GM23248 (cell line): ENCODE results near the gene TACR3. TPM values are rescaled to one million over a fixed set of nuclear protein-coding genes. Genes with fewer than 3 reads are reported as not detected.

Source experiments
- DNase-seq: peaks from one replicate; pipeline ENCODE4 v3.0.0-alpha.2; 2015
- H2AFZ ChIP-seq: fragments of 200-600 bp; sonication (generic); 2 replicates; pipeline ENCODE4 v1.6.1; 2016; ENCODE audit warnings: antibody characterized with exemption
- H3F3A ChIP-seq: fragments of 200-600 bp; sonication (generic); 2 replicates; pipeline ENCODE4 v1.6.1; 2016; ENCODE audit warnings: mild to moderate bottlenecking, antibody characterized with exemption, mixed run types; ENCODE audit not compliant: insufficient read depth
- H3K27ac ChIP-seq: fragments of 200-600 bp; sonication (generic); 2 replicates; pipeline ENCODE4 v1.5.1; 2016; ENCODE audit warnings: mild to moderate bottlenecking
- H3K27me3 ChIP-seq: fragments of 200-600 bp; sonication (generic); replicated peaks from 2 replicates; pipeline ENCODE4 v1.6.1; 2016; ENCODE audit warnings: mild to moderate bottlenecking; ENCODE audit not compliant: insufficient read depth
- H3K36me3 ChIP-seq: fragments of 200-600 bp; sonication (generic); 2 replicates; pipeline ENCODE4 v1.6.1; 2016; ENCODE audit warnings: low read depth, mild to moderate bottlenecking
- H3K4me1 ChIP-seq: fragments of 200-600 bp; sonication (generic); 2 replicates; pipeline ENCODE4 v1.6.1; 2016; ENCODE audit warnings: mild to moderate bottlenecking; ENCODE audit not compliant: insufficient read depth
- H3K4me2 ChIP-seq: fragments of 200-600 bp; sonication (generic); one replicate; pipeline ENCODE4 v1.6.1; 2016; ENCODE audit warnings: mild to moderate bottlenecking; ENCODE audit not compliant: unreplicated experiment
- H3K4me3 ChIP-seq: fragments of 200-600 bp; sonication (generic); 2 replicates; pipeline ENCODE4 v1.5.1; 2016; ENCODE audit warnings: mild to moderate bottlenecking
- H3K79me2 ChIP-seq: fragments of 200-600 bp; sonication (generic); 2 replicates; pipeline ENCODE4 v1.6.1; 2016; ENCODE audit warnings: mild to moderate bottlenecking; ENCODE audit not compliant: insufficient read depth
- H3K9ac ChIP-seq: fragments of 200-600 bp; sonication (generic); 2 replicates; pipeline ENCODE4 v1.6.1; 2016; ENCODE audit warnings: mild to moderate bottlenecking
- H3K9me2 ChIP-seq: fragments of 200-600 bp; sonication (generic); 2 replicates; pipeline ENCODE4 v1.6.1; 2016; ENCODE audit warnings: mixed run types, mild to moderate bottlenecking, moderate library complexity; ENCODE audit not compliant: insufficient read depth
- H3K9me3 ChIP-seq: fragments of 200-600 bp; sonication (generic); one replicate; pipeline ENCODE4 v1.6.1; 2017; ENCODE audit warnings: low read depth
- H4K20me1 ChIP-seq: fragments of 200-600 bp; sonication (generic); 2 replicates; pipeline ENCODE4 v1.6.0; 2016; ENCODE audit not compliant: insufficient read depth
- EZH2 ChIP-seq: fragments of 200-600 bp; sonication (generic); IDR thresholded peaks from 2 replicates; pipeline ENCODE4 v1.6.1; 2018; ENCODE audit warnings: antibody characterized with exemption, mild to moderate bottlenecking; ENCODE audit not compliant: insufficient read depth, poor library complexity, severe bottlenecking
- EZH2phosphoT487 ChIP-seq: fragments of 200-600 bp; sonication (generic); IDR thresholded peaks from 2 replicates; pipeline ENCODE4 v1.6.1; 2018; ENCODE audit warnings: antibody characterized with exemption, moderate library complexity, mild to moderate bottlenecking, low read depth; ENCODE audit not compliant: insufficient read depth
- WGBS, 2 experiments: methylation state at CpG; one replicate each; pipeline ENCODE4 v1.1.6; 2015 to 2017; ENCODE audit warnings: low lambda C conversion rate in 2 of 2, low coverage in 1 of 2; ENCODE audit errors: missing lambda C conversion rate in 2 of 2; 5-methylcytosine and 5-hydroxymethylcytosine counted together
- in situ Hi-C: fragments of 300-500 bp; cut with MboI; formaldehyde crosslinking; loops from 2 replicates; pipeline ENCODE4 v1.15.0; 2020
- polyA plus RNA-seq: library from polyadenylated mRNA; unstranded; fragments of >200 nt; fragmentation: Nextera tagmentation; extraction: Ambion mirVana; gene quantifications from 2 replicates; pipeline ENCODE4 v1.2.1, GENCODE V29; 2016
- total RNA-seq: library from RNA; depleted of rRNA; stranded (reverse); fragments of >200 nt; shearing (Covaris generic); gene quantifications from 2 replicates; pipeline ENCODE4 v1.2.3, GENCODE V29; 2014; rRNA removed

Gene TACR3, protein sequence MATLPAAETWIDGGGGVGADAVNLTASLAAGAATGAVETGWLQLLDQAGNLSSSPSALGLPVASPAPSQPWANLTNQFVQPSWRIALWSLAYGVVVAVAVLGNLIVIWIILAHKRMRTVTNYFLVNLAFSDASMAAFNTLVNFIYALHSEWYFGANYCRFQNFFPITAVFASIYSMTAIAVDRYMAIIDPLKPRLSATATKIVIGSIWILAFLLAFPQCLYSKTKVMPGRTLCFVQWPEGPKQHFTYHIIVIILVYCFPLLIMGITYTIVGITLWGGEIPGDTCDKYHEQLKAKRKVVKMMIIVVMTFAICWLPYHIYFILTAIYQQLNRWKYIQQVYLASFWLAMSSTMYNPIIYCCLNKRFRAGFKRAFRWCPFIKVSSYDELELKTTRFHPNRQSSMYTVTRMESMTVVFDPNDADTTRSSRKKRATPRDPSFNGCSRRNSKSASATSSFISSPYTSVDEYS
- total RNA-seq (not detected in 2 replicates), polyA plus RNA-seq (not detected in 2 replicates)

DNA sequence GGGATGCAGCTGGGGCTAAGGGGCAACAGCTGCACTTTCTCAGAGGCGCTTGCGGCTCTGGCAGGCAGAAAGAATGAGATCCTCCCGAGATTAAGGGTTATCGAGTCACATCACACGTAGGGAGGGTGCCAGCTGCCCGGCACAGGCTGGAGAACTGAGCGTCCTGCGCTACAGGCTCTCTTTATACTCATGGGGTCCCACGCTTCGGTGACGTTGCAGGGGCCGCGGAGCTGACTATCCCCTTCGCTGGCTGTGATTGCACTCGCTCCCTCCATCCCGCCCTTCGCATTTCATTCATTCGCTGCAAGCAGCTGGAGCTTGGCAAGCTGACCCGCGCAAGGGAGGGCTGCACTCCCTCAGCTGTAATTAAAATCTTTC lies at the start of gene TACR3:
TACR3 (minus strand) TSS at position 156 of the 378 bp plus-strand sequence. CDS start 310 bp downstream, outside the sequence.
- Histone ChIP-seq H3K4me1 (no peaks in the 10 kb centered on the region), H3K4me2 (no peak within 1 kb of the TSS), H3K27ac (no peak within 1 kb of the TSS), H4K20me1 (no peaks in the 10 kb centered on the region), H3K9me3 (no peaks in the 10 kb centered on the region), H2AFZ (0 out of 2 replicates have a peak within 1 kb of the TSS, but pooled peaks have one; percentile 41), H3K36me3 (no peaks in the 10 kb centered on the region), H3F3A (no peaks in the 10 kb centered on the region), H3K9ac (no peak within 1 kb of the TSS), H3K9me2 (no peaks in the 10 kb centered on the region), H3K4me3 (peak within 1 kb of the TSS; percentile 32), H3K27me3 (peaks cover 25% of the 10 kb centered on the region; the same call in 1 of the 2 replicates), H3K79me2 (no peaks in the 10 kb centered on the region)
- in situ Hi-C loops, result no loop called here
- WGBS, 2 experiments, result 5% methylated on average over 20 of the region's 20 CpGs
- TF ChIP-seq EZH2 (no peak), EZH2phosphoT487 (no peak)
- peak; percentile 5 for DNase-seq

DNA sequence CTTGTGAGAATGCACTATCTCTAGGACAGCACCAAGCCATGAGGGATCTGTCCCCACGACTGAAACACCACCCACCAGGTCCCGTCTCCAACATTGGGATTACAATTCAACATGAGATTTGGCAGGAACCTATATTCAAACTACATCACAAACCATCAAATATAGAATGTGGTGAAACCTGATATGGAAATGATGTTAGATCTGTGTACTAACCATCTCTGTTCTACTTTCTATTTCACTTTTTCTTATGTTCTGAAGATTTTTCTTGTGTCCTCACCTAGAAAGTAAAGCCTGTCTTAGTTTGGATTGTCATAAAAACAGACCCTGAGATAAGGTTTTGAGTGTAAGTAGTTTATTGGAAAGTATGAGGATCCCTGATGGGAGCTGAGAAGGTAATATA lies 37.8 kb upstream of the TACR3 start:
- in situ Hi-C loops, result no loop called here
- no peaks in the 10 kb centered on the region for H4K20me1 ChIP-seq
- TF ChIP-seq EZH2phosphoT487, result no peak
- no peak for TF ChIP-seq EZH2
- H3K27me3 ChIP-seq, result no peaks in the 10 kb centered on the region
- H3F3A ChIP-seq, result no peaks in the 10 kb centered on the region
- no peaks in the 10 kb centered on the region for H3K9me3 ChIP-seq
- H3K4me1 ChIP-seq, result no peaks in the 10 kb centered on the region
- H3K4me3 ChIP-seq, result no peak overlapping the region
- no peak overlapping the region for H3K27ac ChIP-seq
- WGBS, 2 experiments, result 15 to 19% methylated on average over 2 of the region's 2 CpGs
- H3K79me2 ChIP-seq, result no peaks in the 10 kb centered on the region
- DNase-seq, result no peak
- H3K4me2 ChIP-seq, result no peak overlapping the region
- H2AFZ ChIP-seq, result no peak overlapping the region
- H3K36me3 ChIP-seq, result no peaks in the 10 kb centered on the region
- H3K9ac ChIP-seq, result no peak overlapping the region
- H3K9me2 ChIP-seq, result no peaks in the 10 kb centered on the region; the same call in 1 of the 2 replicates

DNA sequence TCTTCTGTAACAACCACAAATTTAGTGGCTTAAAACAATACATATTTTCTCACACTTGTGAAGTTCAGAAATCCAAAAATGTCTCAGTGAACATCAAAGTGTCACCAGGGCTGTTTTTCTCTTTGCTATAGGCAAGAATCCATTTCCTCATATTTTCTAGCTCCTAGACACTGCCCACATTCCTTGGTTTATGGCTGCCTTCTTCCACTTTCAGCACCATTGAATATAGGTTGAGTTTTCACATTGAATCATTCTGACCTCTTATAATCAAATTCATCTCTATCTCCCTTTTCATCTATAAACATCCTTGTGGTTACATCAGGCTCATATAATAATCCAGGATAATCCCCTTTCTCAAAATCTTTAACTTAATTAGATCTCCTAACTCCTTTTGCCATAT lies 37.0 kb upstream of the TACR3 start:
- no peaks in the 10 kb centered on the region for H3K27me3 ChIP-seq
- no peaks in the 10 kb centered on the region for H3K79me2 ChIP-seq
- no peak for DNase-seq
- no peak overlapping the region for H2AFZ ChIP-seq
- H3K27ac ChIP-seq, result no peak overlapping the region
- no peaks in the 10 kb centered on the region for H3K36me3 ChIP-seq
- TF ChIP-seq EZH2 (no peak), EZH2phosphoT487 (no peak)
- no peaks in the 10 kb centered on the region; the same call in 1 of the 2 replicates for H3K9me2 ChIP-seq
- H3K4me2 ChIP-seq, result no peak overlapping the region
- no peaks in the 10 kb centered on the region for H3K4me1 ChIP-seq
- H3F3A ChIP-seq, result no peaks in the 10 kb centered on the region
- H4K20me1 ChIP-seq, result no peaks in the 10 kb centered on the region
- in situ Hi-C loops, result no loop called here
- no peak overlapping the region for H3K4me3 ChIP-seq
- H3K9me3 ChIP-seq, result no peaks in the 10 kb centered on the region
- H3K9ac ChIP-seq, result no peak overlapping the region

DNA sequence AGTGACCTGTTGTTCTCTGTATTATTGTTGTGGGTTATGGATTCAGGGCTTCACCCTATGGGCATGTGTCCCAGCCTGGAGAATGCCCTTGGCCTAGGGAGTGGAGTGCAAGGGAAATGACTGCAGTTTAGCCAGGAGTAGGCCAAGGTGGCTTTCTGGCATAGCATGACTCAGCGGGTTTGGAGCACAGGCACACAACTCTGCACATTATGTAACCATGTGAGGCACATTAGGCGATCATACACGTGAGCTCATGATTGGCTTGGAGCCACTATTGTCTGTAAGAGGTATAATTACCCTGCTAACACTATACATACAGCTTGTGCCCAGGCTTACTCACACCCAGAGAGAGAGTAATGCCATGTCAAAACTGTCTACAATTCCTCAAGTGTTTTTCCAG lies 35.1 kb upstream of the TACR3 start:
- H3K27ac ChIP-seq, result no peak overlapping the region
- no peaks in the 10 kb centered on the region for H4K20me1 ChIP-seq
- no peak overlapping the region for H3K4me2 ChIP-seq
- H3K27me3 ChIP-seq, result no peaks in the 10 kb centered on the region
- H3K4me1 ChIP-seq, result no peaks in the 10 kb centered on the region
- 31 to 42% methylated on average over 3 of the region's 3 CpGs for WGBS, 2 experiments
- peak; percentile 13 for DNase-seq
- no peaks in the 10 kb centered on the region for H3K79me2 ChIP-seq
- no peaks in the 10 kb centered on the region for H3F3A ChIP-seq
- H3K36me3 ChIP-seq, result no peaks in the 10 kb centered on the region
- H3K9ac ChIP-seq, result no peak overlapping the region
- H2AFZ ChIP-seq, result no peak overlapping the region
- no peak overlapping the region for H3K4me3 ChIP-seq
- no peaks in the 10 kb centered on the region for H3K9me2 ChIP-seq
- in situ Hi-C loops, result no loop called here
- TF ChIP-seq EZH2phosphoT487 (no peak), EZH2 (no peak)
- no peaks in the 10 kb centered on the region for H3K9me3 ChIP-seq
